Measurements from ENCODE around the gene ONECUT3. TPM values are rescaled to one million over a fixed set of nuclear protein-coding genes. Genes with fewer than 3 reads are reported as not detected.

The ONECUT3 gene
- total RNA-seq, 1 donor from 2014 or later: not detected

Other genes starting within 250 kb of the ONECUT3 start
- 2.1 and 5.0 TPM in 2 replicates for gene ADAMTSL5, start 240.5 kb upstream of the ONECUT3 start, total RNA-seq
- not detected in 2 replicates for gene PLK5, start 229.4 kb upstream of the ONECUT3 start, total RNA-seq
- 57.7 and 80.1 TPM in 2 replicates for gene MEX3D, start 185.2 kb upstream of the ONECUT3 start, total RNA-seq
- 57.5 and 98.2 TPM in 2 replicates for gene MBD3, start 160.6 kb upstream of the ONECUT3 start, total RNA-seq
- gene UQCR11, start 148.0 kb upstream of the ONECUT3 start, total RNA-seq: 48.3 and 76.2 TPM in 2 replicates
- 39.2 and 102 TPM in 2 replicates for gene TCF3, start 100.9 kb upstream of the ONECUT3 start, total RNA-seq
- gene ATP8B3, start 58.8 kb downstream of the ONECUT3 start, total RNA-seq: 2.4 and 4.2 TPM in 2 replicates
- 3.6 and 14.0 TPM in 2 replicates for gene REXO1, start 95.0 kb downstream of the ONECUT3 start, total RNA-seq
- gene KLF16, start 110.1 kb downstream of the ONECUT3 start, total RNA-seq: 7.2 and 8.3 TPM in 2 replicates
- 34.2 and 46.7 TPM in 2 replicates for gene ABHD17A, start 132.0 kb downstream of the ONECUT3 start, total RNA-seq
- 2.6 and 6.5 TPM in 2 replicates for gene ADAT3, start 151.9 kb downstream of the ONECUT3 start, total RNA-seq
- 45.5 and 135 TPM in 2 replicates for gene SCAMP4, start 151.9 kb downstream of the ONECUT3 start, total RNA-seq
- gene CSNK1G2, start 187.7 kb downstream of the ONECUT3 start, total RNA-seq: 65.1 and 78.4 TPM in 2 replicates

Measured in renal cortical epithelial cell (primary cell).